HPDE6-E6E7 (cell line): ENCODE data around the gene KLHL6.
A peak's percentile ranks its signal among the peaks of the same experiment; 100 is the strongest.
"Not testable (repeated sequence)": the region's sequence is repeated elsewhere in the genome, so short reads cannot be mapped to it uniquely, and the experiment has no call there.

Source experiments
- DNase-seq: peaks from one replicate; pipeline ENCODE4 v3.0.0; 2011; ENCODE audit warnings: missing footprints; ENCODE audit errors: extremely low spot score

The KLHL6 gene

DNA sequence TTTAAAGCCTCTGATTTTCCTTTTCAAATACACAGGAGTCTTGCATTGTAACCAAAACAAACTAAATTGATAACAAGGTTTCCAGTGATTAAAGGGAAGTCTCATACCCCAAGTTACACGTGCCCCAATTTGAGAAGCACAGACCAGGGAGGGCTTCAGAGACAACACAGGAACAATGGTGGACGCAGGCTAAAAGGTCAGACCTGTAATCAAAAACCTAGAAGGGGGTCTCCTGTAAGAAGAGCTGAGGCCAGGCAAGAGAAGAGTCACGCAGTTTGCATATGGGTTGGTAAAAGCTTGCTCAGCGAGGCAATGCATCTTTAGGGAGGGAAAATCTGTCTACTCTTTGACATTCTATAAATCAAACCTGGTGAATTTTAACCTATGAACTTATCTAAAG lies 68.5 kb downstream of the KLHL6 start:
- DNase-seq, result no peak

DNA sequence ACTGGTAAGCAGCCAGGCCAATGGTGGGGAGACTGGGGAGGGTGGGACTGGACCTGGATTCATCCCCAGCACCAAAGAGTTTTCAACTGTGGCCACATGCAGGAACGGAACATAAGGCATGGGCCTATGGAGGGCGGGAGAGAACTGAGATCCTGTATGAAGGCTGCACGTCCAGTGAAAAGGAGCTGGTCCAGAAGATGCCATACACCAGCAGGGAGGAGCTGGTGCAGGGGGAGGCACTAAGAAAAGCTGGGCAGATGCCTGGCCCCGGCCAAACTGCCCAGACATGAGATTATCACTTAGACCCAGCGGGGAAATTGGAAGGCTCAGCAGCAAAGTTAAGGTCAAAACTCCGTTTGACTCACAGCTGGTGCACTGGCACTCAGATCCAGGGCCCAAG lies 69.0 kb downstream of the KLHL6 start:
- no peak for DNase-seq

DNA sequence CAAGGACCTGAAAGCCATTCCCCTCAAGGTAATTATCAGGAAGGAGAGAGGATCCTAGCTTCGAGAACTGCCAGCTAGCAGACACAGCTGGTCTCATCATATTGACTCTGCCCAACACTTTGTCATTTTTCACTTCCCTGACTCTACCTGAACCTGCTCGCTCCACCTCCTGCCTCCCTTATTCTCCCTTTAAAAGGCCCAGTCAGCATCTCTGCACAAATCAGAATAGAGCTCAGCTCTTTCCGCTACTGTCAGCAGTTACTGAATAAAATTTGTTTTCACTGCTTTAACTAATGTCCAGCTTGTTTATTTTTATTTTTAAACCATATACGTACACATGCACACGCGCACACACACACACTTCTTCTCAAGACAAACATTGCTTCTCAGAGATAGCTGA lies 69.9 kb downstream of the KLHL6 start:
- no peak for DNase-seq

DNA sequence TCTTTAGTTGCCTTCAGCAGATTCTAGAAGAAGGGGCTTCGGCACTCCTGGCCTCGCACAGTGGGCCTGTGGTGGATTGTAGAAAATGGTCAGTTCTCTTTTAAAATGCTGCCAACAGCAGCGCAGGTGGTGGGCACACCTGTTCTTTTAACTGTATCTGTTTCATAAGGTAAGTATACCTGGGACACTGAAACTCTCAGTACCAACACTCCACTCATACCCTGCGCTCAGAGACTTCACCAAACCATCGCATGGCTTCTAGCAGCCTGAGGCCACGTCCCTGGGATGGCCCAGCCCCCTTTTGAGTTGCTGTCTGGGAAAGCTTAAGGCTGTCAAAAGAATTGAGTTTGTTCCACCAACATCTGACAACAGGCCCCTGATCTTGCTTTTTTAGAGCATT lies 70.4 kb downstream of the KLHL6 start:
- no peak for DNase-seq

DNA sequence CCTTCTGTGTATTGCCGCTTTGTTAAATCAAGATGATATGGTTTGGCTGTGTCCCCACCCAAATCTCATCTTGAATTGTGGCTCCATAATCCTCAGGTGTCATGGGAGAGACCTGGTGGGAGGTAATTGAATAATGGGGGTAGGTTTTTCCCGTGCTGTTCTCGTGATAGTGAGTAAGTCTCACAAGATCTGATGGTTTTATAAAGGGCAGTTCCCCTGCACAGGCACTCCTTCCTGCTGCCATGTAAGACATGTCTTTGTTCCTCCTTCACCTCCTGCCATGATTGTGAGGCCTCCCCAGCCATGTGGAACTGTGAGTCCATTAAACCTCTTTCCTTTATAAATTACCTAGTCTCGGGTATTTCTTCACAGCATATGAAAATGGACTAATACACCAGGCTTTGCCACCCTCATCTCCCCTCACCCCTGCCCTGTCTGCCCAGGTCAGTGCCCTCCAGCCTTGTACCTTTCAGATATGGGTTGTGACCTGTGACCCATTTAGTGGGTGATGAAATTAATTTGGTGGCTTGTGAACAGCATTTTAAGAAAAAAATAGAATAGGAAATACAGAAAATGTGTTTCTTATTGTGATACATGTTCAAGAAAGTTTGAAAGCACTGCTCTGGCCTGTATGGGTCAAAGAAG lies 71.0 kb downstream of the KLHL6 start:
- DNase-seq, result no peak

DNA sequence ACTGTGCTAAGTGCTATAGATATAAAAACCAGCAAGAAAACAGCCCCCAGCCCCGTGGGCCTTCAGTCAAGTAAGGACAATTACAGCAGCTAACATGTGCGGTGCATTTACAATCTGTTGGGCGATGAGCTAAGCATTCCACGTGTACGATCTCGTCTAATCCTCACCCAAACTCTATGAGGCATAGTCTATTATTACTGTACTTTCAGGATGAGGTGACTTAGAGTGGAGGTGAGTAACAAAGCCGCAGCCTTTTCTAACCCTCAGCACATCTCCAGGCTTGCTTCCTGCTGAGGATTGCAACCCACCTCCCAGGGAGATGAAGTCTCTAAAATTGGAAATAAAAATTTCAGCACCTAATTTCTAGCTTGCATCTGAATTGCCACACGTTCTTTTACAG lies 73.9 kb downstream of the KLHL6 start:
- DNase-seq, result peak; percentile 71

DNA sequence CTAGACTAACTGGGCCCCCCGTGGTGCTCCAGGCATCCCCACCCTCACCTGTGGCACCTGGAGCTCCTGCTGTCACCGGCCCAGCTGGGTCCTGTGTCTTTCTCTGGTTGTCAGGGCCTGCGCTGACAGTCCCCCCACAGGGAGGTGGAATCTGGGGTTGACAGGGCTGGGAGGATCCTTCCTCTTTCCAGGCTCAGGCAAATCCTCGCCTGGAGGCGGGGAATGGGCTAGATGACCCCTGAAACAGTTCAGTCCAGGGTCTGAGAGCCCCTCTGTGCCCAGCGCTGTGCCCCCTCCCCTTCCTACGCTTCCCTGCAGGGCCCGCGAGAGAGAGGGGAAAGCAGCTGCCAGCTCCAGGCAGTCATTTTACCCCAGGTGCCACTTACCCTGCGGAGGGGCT lies 77.0 kb downstream of the KLHL6 start:
- no peak for DNase-seq

DNA sequence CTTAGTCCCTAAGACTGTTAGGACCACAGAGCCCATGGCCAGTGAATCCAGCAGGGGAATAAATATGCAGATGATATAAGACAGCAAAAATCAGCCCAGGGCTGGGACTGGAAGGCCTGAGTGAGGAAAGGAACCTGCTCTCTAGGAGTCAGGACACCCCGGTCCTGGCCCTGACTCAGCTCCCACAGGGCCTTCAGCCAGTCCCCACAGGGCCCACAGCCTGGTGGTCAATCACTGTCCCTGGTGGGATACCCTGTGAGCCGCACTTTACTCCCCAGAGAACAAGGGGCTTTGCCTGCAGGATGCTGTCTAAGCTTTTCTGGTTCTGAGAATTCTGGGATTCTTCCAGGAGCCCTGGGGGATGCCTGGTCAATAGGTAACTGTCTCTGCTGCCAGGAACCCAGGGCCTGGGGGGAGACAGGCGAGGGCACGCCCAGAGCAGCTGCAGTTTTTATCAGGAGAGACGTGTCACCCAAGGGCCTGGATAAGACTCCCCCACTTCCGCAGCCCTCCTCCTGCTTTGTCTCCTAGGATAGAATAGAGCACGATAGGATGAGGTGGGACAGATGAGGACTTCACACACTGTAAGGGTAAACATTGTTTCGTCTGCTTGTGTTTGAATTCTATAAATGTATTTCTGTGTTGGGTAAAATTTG lies 77.6 kb downstream of the KLHL6 start:
- DNase-seq, result no peak

DNA sequence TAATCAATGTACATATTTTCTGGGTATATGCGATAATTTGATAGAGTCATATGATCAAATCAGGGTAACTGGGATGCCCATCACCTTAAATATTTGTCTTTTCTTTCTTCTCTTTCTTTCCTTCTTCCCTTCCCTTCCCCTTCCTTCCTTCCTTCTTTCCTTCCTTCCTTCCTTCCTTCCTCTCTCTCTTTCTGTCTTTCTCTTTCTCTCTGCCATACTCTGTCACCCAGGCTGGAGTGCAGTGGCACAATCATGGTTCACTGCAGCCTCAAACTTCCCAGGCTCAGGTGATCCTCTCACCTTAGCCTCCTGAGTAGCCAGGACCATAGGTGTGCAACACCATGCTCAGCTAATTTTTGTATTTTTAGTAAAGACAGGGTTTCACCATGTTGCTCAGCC lies 79.7 kb downstream of the KLHL6 start:
- not testable (repeated sequence) for DNase-seq

DNA sequence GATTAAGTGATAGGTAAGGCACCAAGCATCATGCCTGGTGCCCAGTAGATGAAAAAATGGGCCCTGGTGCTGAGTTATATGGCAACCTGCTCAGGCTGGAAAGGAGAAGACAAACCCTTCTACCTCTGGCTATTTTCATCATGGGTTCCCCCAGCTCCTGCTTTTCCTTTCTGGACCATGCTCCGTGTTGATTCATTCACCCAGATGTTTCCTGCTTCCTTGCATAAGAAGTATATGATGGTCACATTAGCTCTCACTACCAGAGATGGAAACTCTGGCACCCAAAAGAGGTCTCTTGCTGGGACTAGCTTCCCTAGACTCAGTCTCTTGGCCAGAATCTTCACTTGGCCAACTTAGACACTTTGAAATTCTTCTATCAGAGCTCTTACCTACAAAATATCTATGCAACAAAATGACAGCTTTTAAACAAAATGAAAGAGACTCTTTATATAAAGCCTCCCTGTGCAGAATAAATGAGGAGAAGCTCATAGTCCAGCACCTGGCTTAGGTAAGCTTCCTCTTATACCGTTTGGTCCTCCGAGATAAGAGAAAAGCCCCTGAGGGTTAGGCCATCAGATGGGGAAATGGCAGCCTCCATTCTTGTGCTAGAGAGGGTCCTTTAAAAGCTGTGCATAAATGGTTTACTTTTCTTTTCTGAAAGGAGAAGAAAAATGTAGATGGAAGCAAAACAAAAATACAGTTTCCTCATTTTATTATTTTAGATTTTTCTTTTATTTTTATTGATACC lies 80.3 kb downstream of the KLHL6 start:
- no peak for DNase-seq

DNA sequence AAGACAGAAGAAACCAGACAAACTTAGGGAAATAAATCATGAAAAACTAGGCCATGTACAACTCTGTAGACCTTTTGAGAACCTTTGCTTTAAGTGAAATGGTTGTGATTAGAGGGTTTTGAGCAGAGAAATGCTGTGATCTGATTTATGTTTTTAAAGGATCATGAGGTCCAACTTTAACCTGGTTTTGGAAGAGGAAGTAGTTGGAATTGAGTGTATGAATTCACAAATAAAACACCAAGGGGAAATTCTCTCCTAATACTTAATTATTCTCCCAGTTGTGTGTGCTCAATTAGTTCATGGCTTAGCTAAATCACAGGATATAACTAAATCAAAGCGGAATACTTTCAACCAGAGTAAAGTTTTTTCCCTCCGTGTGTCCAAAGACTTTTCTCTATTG lies 81.5 kb downstream of the KLHL6 start:
- DNase-seq, result no peak

DNA sequence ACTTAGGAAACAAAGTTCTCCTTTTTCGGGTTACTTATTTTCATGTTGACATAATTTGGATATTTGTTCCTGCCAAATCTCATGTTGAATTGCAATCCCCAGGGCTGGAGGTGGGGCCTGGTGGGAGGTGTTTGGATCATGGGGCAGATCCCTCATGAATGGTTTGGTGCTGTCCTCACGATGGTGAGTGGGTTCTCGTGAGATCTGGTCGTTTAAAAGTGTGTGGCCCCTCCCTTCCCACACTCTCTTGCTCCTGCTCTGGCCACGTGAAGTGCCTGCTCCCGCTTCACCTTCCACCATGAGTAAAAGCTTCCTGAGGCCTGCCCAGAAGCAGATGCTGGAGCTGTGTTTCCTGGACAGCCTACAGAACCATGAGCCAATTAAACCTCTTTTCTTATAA lies 83.4 kb downstream of the KLHL6 start:
- DNase-seq, result no peak

DNA sequence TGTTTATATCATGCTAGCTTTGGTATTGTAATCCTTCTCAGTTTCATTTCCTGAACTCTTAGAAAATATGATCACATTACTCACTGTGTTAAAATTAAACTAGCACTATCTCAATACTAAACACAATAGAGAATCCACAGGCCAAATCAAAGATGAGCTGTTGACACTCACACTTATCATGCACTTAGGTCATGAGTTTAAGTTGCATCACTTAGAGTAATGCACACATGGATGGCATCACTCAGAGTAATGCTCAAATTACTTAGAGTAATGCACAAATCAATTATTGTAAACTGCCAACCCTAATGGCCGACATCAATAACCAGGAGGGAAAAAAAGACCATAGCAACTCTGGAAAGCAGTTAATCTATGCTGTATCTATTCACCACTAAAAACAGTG lies 87.1 kb downstream of the KLHL6 start:
- no peak for DNase-seq

DNA sequence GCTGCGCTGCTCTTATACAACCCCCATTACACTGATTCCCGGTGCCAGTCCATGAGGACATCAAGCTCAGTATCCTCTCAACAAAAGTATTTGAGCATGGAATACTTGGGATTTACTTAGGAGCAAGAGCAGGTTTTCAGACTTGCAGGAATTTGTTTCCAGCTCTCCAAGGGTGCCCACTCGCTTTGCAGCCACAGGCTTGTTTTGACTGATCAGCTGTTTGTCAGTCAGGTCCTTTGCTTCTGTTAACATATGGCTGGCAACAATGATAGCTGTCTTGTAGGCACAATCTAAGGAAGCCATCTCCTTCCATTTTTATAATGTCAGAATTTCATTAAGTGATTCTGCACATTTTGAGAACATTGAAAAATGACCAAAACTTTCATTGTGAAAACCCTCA lies 88.9 kb downstream of the KLHL6 start:
- DNase-seq, result no peak

DNA sequence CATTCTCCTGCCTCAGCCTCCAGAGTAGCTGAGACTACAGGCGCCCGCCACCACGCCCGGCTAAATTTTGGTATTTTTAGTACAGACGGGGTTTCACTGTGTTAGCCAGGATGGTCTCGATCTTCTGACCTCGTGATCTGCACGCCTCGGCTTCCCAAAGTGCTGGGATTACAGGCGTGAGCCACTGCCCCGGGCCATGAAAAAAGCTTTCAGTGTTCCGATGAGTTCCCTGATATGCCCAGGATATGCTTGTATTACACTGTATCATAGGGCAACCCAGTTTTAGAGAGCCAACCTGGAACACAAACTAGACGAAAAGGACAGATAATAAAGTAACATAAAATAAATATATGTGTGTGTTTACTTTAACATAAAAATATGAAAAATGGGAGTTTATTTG lies 89.8 kb downstream of the KLHL6 start:
- DNase-seq, result not testable (repeated sequence)

DNA sequence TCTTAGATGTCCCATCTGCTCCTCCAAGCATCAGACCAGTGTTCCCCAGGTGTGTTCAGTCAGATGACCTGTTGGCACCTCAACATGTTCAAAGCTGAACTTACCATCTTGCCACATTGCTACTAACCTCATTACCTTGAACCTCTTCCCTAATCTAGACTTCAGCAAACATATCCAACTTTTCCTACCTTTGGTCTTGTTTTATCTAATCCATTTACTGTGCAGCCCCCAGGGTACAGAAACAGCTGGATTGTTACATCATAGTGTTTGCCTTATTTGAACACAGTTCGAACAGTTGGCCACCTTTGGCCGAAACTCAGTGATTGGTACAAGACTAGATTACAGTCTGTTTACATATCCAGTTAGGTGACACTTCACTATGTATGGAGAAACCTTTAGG lies 91.0 kb downstream of the KLHL6 start:
- DNase-seq, result no peak

DNA sequence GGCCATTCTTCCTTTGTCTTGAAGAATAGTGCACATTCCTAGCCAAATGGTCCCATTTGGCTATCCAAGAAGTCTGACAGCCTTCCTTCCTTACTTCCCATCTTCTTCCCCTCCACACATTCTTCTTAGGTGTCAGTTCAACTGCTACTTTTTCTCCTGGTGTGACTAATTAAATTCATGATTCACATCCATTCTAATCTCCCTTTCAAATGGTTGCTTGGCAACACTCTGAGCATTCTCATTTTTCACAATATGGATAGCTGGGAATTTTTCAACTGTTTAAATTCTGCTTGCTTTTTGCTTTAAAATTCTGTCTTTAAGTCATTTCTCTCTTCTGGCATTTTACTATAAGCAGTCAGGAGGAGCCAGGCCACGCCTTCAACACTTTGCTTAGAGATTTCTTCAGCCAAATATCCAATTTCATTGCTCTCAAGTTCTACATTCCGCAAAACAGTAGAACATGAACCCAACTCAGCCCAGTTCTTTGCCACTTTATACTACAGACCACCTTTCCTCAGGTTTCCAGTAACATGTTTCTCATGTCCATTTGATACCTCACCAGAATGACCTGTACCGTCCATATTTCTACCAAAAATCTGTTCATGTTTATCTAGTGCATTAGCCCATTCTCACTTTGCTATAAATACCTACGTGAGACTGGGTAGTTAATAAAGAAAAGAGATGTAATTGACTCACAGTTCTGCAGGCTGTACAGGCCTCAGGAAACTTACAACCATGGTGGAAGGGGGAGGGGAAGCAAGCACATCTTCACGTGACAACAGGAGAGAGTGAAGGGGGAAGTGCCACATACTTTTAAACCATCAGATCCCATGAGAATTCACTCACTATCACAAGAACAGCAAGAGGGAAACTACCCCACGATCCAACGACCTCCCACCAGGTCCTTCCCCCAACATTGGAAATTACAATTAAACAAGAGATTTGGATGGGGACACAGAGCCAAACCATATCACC lies 95.1 kb downstream of the KLHL6 start:
- peak; percentile 54 for DNase-seq

DNA sequence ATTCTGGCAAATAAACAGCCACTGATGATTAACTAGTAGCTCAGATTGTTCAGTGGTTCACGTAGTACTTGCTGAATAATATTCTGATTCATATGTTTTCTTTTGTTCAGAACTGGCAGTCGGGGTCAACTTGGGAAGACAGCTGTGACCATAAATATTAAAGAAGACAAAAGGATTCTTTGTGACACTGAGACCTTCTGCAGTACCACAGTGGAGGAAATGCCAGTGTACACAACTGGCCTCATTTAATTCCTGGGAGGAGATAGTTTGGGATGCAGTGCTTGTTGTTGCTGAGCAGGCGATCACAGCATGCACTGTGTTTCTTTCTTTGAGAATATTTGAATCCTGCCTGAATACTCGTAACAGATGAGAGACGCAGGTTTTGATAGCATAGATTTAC lies 100.4 kb downstream of the KLHL6 start:
- DNase-seq, result no peak

DNA sequence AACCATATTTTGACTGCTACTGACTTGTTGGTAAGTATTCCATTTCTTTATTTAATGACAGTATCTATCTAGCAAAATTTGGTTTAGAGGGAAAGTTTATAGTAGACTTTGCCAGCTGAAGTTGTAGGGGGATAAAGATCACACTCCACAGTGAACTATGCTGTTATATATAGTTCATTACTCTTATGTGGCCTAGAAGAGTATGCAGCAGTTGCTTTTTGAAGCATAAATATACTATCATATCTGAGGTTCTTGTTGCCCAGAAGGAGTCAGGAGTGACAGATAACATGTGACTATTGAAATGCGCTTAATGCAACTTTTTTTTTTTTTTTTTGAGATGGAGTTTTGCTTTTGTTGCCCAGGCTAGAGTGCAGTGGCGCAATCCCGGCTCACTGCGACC lies 101.4 kb downstream of the KLHL6 start:
- no peak for DNase-seq

DNA sequence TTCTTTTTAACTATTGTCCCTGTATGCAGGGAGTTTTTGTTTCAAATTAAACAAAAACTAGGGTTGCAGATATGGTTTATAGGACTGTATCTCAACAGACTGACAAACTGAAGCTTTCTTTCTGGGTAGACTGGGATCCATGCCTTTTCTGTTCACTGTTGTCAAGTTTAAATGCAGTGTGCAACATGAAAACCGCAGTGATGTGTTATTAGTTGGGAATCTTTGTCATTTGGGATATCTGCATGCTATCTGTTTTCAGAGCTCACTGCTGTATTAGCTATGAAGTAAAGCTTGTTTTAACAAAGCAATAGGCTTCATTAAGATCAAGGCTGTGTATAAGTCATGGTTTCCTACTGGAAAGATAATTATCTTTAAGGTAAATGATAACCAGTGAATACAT lies 105.7 kb downstream of the KLHL6 start:
- DNase-seq, result no peak

DNA sequence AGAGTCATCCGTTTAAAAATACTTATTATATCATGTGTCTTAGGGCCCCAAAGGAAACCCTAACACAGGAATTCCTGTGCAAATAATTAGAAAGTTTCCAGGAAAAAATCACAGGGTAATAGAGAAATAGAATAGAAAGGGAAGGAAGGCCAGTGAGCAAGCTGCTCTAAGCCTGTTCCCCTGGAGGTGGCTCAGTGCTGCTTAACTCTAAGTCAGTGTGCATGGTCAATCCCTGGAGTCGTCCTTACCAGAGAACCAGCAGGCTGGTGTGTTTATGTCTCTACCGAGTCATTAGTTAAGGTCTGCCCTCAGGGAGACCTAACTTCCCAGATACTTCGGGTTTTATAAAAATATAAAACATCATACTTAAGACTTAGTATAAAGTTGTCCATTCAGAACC lies 106.1 kb downstream of the KLHL6 start:
- no peak for DNase-seq
